ENCODE measurements around the gene DPF3.

Gene DPF3

DNA sequence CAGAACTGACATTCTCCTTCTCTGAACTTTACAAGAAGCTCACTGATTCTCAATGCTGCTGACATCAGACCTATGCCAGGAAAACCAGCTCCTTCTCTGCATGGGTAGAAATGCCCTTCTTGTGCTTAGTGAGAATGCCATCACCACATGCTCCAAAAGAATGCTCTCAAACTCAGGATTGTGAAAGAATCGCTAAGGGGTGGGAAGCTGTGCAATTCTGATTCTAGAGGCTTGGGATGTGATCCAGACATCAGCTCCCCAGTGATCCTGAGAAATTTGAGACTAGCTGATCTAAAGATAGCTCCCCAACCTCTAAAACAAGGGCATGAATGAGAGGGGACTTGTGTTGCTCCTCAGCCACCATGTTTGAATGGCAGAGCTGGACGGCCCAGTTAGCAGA is 113.2 kb downstream of the DPF3 start:
- H3K36me3 ChIP-seq (ENCODE audit: control insufficient read depth, low read length), result no peaks in the 10 kb centered on the region
- H3K27ac ChIP-seq (ENCODE audit: low read depth, low read length), result no peak overlapping the region
- H3F3A ChIP-seq (ENCODE audit: control insufficient read depth, insufficient read depth), result no peaks in the 10 kb centered on the region
- H4K20me1 ChIP-seq (ENCODE audit: control insufficient read depth, insufficient read depth, low read depth, low read length), result no peaks in the 10 kb centered on the region
- no peaks in the 10 kb centered on the region for H3K27me3 ChIP-seq (ENCODE audit: control insufficient read depth, low read length)
- H3K9me2 ChIP-seq (replicated peaks; ENCODE audit: control insufficient read depth, low read length), result no peaks in the 10 kb centered on the region
- no peak overlapping the region for H3K4me2 ChIP-seq (ENCODE audit: low read length)
- TF ChIP-seq EZH2phosphoT487 (IDR thresholded peaks at IDR 0.05; ENCODE audit: borderline replicate concordance, low read length), result no peak
- TF ChIP-seq, protein P1, sequence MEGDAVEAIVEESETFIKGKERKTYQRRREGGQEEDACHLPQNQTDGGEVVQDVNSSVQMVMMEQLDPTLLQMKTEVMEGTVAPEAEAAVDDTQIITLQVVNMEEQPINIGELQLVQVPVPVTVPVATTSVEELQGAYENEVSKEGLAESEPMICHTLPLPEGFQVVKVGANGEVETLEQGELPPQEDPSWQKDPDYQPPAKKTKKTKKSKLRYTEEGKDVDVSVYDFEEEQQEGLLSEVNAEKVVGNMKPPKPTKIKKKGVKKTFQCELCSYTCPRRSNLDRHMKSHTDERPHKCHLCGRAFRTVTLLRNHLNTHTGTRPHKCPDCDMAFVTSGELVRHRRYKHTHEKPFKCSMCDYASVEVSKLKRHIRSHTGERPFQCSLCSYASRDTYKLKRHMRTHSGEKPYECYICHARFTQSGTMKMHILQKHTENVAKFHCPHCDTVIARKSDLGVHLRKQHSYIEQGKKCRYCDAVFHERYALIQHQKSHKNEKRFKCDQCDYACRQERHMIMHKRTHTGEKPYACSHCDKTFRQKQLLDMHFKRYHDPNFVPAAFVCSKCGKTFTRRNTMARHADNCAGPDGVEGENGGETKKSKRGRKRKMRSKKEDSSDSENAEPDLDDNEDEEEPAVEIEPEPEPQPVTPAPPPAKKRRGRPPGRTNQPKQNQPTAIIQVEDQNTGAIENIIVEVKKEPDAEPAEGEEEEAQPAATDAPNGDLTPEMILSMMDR (IDR thresholded peaks at IDR 0.05; ENCODE audit: low read depth, low read length, poor library complexity, severe bottlenecking), result no peak
- H3K4me1 ChIP-seq (ENCODE audit: control insufficient read depth, low read length), result no peaks in the 10 kb centered on the region
- no peaks in the 10 kb centered on the region for H3K79me2 ChIP-seq (ENCODE audit: control insufficient read depth, low read length)
- no peak overlapping the region for H3K4me3 ChIP-seq (ENCODE audit: low read length)
- no peaks in the 10 kb centered on the region for H3K9me3 ChIP-seq (ENCODE audit: control insufficient read depth, insufficient read depth, low read length)

DNA sequence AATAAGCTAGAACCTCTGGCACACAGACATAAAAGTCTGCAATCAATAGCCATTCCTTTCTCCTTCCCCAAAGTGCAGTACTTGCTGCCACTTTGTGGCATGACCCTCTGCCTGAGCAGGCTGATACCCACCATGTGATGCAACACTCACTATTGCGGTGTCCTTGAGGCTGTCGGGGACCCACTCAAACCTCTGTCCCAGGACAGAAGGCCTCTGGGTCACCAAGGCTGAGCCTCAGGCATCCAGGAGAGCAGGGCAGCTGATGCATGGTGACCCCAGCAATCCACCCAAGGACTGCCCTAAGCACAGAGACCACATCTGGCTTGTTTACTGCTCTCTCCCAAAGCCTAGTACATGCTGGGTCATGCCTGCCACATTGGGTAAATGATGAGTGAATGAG is 114.2 kb downstream of the DPF3 start:
- Histone ChIP-seq H4K20me1 (ENCODE audit: control insufficient read depth, insufficient read depth, low read depth, low read length) (no peaks in the 10 kb centered on the region), H3K4me2 (ENCODE audit: low read length) (no peak overlapping the region), H3K27me3 (ENCODE audit: control insufficient read depth, low read length) (no peaks in the 10 kb centered on the region; the same call in 1 of the 2 replicates), H3K36me3 (ENCODE audit: control insufficient read depth, low read length) (no peaks in the 10 kb centered on the region), H3K4me1 (ENCODE audit: control insufficient read depth, low read length) (no peaks in the 10 kb centered on the region), H3K27ac (ENCODE audit: low read depth, low read length) (no peak overlapping the region), H3K9me2 (replicated peaks; ENCODE audit: control insufficient read depth, low read length) (no peaks in the 10 kb centered on the region), H3K9me3 (ENCODE audit: control insufficient read depth, insufficient read depth, low read length) (no peaks in the 10 kb centered on the region), H3K4me3 (ENCODE audit: low read length) (no peak overlapping the region), H3K79me2 (ENCODE audit: control insufficient read depth, low read length) (no peaks in the 10 kb centered on the region), H3F3A (ENCODE audit: control insufficient read depth, insufficient read depth) (no peaks in the 10 kb centered on the region)
- TF ChIP-seq, protein P1 (IDR thresholded peaks at IDR 0.05; ENCODE audit: low read depth, low read length, poor library complexity, severe bottlenecking), result no peak
- TF ChIP-seq EZH2phosphoT487 (IDR thresholded peaks at IDR 0.05; ENCODE audit: borderline replicate concordance, low read length), result no peak

DNA sequence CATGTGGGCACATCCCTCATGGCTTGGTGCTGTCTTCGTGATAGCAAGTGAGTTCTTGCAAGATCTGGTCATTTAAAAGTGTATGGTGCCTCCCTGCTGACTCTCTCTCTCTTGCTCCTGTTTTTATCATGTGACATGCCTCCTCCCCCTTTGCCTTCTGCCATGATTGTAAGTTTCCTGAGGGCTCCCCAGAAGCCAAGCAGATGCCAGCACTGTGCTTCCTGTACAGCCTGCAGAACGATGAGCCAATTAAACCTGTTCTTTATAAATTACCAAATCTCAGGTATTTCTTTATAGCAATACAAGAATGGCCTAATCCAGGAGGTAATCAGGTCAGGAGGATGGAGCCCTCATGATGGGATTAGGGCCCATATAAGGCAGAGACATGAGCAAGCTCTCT is 116.3 kb downstream of the DPF3 start:
- H3K9me3 ChIP-seq (ENCODE audit: control insufficient read depth, insufficient read depth, low read length), result no peaks in the 10 kb centered on the region
- no peaks in the 10 kb centered on the region; the same call in 1 of the 2 replicates for H3K27me3 ChIP-seq (ENCODE audit: control insufficient read depth, low read length)
- H3K36me3 ChIP-seq (ENCODE audit: control insufficient read depth, low read length), result no peaks in the 10 kb centered on the region
- H3K27ac ChIP-seq (ENCODE audit: low read depth, low read length), result no peak overlapping the region
- no peaks in the 10 kb centered on the region for H3K9me2 ChIP-seq (replicated peaks; ENCODE audit: control insufficient read depth, low read length)
- no peak overlapping the region for H3K4me2 ChIP-seq (ENCODE audit: low read length)
- no peaks in the 10 kb centered on the region for H3K4me1 ChIP-seq (ENCODE audit: control insufficient read depth, low read length)
- H3K79me2 ChIP-seq (ENCODE audit: control insufficient read depth, low read length), result no peaks in the 10 kb centered on the region
- H3K4me3 ChIP-seq (ENCODE audit: low read length), result no peak overlapping the region
- TF ChIP-seq EZH2phosphoT487 (IDR thresholded peaks at IDR 0.05; ENCODE audit: borderline replicate concordance, low read length), result no peak
- TF ChIP-seq, protein P1 (IDR thresholded peaks at IDR 0.05; ENCODE audit: low read depth, low read length, poor library complexity, severe bottlenecking), result no peak
- H3F3A ChIP-seq (ENCODE audit: control insufficient read depth, insufficient read depth), result no peaks in the 10 kb centered on the region
- no peaks in the 10 kb centered on the region for H4K20me1 ChIP-seq (ENCODE audit: control insufficient read depth, insufficient read depth, low read depth, low read length)
